A549 (cell line): ENCODE results near the gene CACTIN.

Source experiments
- EP300 ChIP-seq, 2 experiments: fragments of >200 bp; sonication (Bioruptor Twin); formaldehyde crosslinking; IDR thresholded peaks; 2 replicates in 1 of 2; 3 replicates in 1 of 2; pipeline ENCODE4 v1.6.1; 2016 to 2017
- ESRRA ChIP-seq: fragments of 150-350 bp; IDR thresholded peaks from 2 replicates; pipeline ENCODE4 v1.6.1; 2014; ENCODE audit warnings: mild to moderate bottlenecking, low read length, borderline replicate concordance
- FOSB ChIP-seq: fragments of 250-450 bp; sonication (Bioruptor Pico); IDR thresholded peaks from 2 replicates; pipeline ENCODE4 v1.5.0; 2020; ENCODE audit warnings: mild to moderate bottlenecking, moderate library complexity
- SMC3 ChIP-seq: fragments of >200 bp; sonication (Bioruptor Twin); formaldehyde crosslinking; IDR thresholded peaks from 3 replicates; pipeline ENCODE4 v1.6.1; 2018; ENCODE audit warnings: inconsistent platforms
- TF ChIP-seq, protein P1 (sequence below): IDR thresholded peaks from 2 replicates; pipeline ENCODE4 v1.6.1; 2012
- TF ChIP-seq, protein P2 (sequence below): fragments of >200 bp; sonication (Bioruptor Twin); formaldehyde crosslinking; IDR thresholded peaks from 3 replicates; pipeline ENCODE4 v1.5.1; 2016
- TF ChIP-seq, protein P3 (sequence below): fragments of 200-600 bp; sonication (generic); IDR thresholded peaks from 2 replicates; pipeline ENCODE4 v1.6.1; 2016; ENCODE audit warnings: antibody characterized with exemption, mild to moderate bottlenecking, moderate library complexity

DNA sequence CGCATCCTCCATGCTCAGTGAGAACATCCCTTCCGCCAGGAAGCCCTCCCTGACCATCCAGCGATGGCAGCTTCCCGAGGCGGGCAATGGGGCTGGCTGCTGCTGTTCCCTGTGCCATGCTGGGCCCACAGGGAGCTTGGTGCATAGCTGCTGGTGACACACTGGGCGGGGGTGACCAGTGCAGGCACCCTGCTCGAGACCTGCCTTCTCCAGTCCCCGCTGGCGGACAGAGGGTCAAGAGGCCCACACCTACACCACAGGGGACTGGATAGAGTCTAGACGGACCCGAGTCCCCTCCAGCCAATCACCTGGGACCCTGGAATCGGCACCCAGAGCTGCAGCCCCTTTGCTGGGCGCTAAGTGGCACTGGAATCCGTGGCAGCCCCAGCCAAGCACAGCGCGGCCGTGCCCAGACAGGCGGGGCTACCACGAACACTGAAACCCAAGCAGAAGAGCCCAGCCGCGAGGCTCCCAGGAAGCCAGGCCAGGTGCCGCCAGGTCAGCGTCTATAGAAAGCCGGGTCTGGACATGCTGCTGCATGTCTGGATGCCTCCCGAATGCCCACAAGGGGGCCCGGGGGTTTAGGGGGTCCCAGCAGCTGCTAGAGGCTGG lies 11.0 kb downstream of the CACTIN start:
- TF ChIP-seq ESRRA (no peak), EP300 (IDR thresholded peaks at IDR 0.05) (no peak), FOSB (CRISPR knock-in tag) (no peak), SMC3 (no peak)
- TF ChIP-seq, protein P1, sequence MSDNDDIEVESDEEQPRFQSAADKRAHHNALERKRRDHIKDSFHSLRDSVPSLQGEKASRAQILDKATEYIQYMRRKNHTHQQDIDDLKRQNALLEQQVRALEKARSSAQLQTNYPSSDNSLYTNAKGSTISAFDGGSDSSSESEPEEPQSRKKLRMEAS = no peak
- TF ChIP-seq, protein P2, sequence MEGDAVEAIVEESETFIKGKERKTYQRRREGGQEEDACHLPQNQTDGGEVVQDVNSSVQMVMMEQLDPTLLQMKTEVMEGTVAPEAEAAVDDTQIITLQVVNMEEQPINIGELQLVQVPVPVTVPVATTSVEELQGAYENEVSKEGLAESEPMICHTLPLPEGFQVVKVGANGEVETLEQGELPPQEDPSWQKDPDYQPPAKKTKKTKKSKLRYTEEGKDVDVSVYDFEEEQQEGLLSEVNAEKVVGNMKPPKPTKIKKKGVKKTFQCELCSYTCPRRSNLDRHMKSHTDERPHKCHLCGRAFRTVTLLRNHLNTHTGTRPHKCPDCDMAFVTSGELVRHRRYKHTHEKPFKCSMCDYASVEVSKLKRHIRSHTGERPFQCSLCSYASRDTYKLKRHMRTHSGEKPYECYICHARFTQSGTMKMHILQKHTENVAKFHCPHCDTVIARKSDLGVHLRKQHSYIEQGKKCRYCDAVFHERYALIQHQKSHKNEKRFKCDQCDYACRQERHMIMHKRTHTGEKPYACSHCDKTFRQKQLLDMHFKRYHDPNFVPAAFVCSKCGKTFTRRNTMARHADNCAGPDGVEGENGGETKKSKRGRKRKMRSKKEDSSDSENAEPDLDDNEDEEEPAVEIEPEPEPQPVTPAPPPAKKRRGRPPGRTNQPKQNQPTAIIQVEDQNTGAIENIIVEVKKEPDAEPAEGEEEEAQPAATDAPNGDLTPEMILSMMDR = no peak
- TF ChIP-seq, protein P3, sequence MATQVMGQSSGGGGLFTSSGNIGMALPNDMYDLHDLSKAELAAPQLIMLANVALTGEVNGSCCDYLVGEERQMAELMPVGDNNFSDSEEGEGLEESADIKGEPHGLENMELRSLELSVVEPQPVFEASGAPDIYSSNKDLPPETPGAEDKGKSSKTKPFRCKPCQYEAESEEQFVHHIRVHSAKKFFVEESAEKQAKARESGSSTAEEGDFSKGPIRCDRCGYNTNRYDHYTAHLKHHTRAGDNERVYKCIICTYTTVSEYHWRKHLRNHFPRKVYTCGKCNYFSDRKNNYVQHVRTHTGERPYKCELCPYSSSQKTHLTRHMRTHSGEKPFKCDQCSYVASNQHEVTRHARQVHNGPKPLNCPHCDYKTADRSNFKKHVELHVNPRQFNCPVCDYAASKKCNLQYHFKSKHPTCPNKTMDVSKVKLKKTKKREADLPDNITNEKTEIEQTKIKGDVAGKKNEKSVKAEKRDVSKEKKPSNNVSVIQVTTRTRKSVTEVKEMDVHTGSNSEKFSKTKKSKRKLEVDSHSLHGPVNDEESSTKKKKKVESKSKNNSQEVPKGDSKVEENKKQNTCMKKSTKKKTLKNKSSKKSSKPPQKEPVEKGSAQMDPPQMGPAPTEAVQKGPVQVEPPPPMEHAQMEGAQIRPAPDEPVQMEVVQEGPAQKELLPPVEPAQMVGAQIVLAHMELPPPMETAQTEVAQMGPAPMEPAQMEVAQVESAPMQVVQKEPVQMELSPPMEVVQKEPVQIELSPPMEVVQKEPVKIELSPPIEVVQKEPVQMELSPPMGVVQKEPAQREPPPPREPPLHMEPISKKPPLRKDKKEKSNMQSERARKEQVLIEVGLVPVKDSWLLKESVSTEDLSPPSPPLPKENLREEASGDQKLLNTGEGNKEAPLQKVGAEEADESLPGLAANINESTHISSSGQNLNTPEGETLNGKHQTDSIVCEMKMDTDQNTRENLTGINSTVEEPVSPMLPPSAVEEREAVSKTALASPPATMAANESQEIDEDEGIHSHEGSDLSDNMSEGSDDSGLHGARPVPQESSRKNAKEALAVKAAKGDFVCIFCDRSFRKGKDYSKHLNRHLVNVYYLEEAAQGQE = no peak
